K562 (cell line): ENCODE results near the gene TCF4. TPM values are rescaled to one million over a fixed set of nuclear protein-coding genes. Genes with fewer than 3 reads are reported as not detected.

Experiments
- ATAC-seq: fragments of 200-7000 bp; cut with Tn5 transposase; 3 replicates; pipeline ENCODE4 v1.9.1; 2020; ENCODE audit warnings: moderate library complexity
- BruUV-seq: library from RNA; stranded (reverse); fragments of 400-500 nt; replicated peaks from 2 replicates; lab custom pipeline; 2021; lab: Mats Ljungman, UMichigan
- CTCF ChIA-PET: fragments of 300-600 bp; formaldehyde crosslinking; extraction: SDS; loops from one replicate; lab custom pipeline; 2021; ENCODE audit warnings: low intra/inter-chr PET ratio; lab: Yijun Ruan, JAX
- POLR2A ChIA-PET: fragments of 300-600, 350-650 bp; sonication (Branson Sonifier 250); formaldehyde crosslinking; extraction: SDS; loops from one replicate; lab custom pipeline; 2021; ENCODE audit warnings: antibody characterized with exemption, inconsistent platforms; lab: Yijun Ruan, JAX
- DNase-seq, 4 experiments: peaks; one replicate each; pipeline versions ENCODE4 v3.0.0 to v3.0.0-alpha.2; 2011 to 2018; ENCODE audit warnings: low spot score in 3 of 4, mixed read lengths in 3 of 4; ENCODE audit errors: extremely low read depth in 1 of 4
- FAIRE-seq: peaks from 2 replicates; lab custom pipeline; 2011; peaks lifted over from hg19 to GRCh38; lab: Jason Lieb, UNC
- H2AFZ ChIP-seq: 2 replicates; pipeline ENCODE4 v1.6.0; 2011; ENCODE audit warnings: low read depth, low read length, control low read depth, inconsistent platforms
- H3K27ac ChIP-seq: fragments of 200-600 bp; 3 replicates; pipeline ENCODE4 v1.8.0; 2011; ENCODE audit warnings: low read depth, mild to moderate bottlenecking, control low read depth, inconsistent platforms, low read length, moderate library complexity, mixed read lengths; ENCODE audit errors: extremely low read depth
- H3K27me3 ChIP-seq, 2 experiments: fragments of 300-600 bp in 1 of 2; 2 replicates in 1 of 2; 3 replicates in 1 of 2; pipeline versions ENCODE4 v1.6.0 to v1.8.0; 2011; ENCODE audit warnings: inconsistent platforms in 2 of 2, low read length in 2 of 2, mild to moderate bottlenecking in 1 of 2, mixed read lengths in 1 of 2, moderate library complexity in 1 of 2; ENCODE audit not compliant: control insufficient read depth in 2 of 2, insufficient read depth in 2 of 2
- H3K36me3 ChIP-seq: fragments of 300-600 bp; 3 replicates; pipeline ENCODE4 v1.8.0; 2011; ENCODE audit warnings: mild to moderate bottlenecking, low read length, inconsistent platforms; ENCODE audit not compliant: control insufficient read depth, insufficient read depth
- H3K4me1 ChIP-seq, 2 experiments: fragments of 200-600 bp in 1 of 2; replicated peaks in 1 of 2; 2 replicates in 1 of 2; 3 replicates in 1 of 2; pipeline versions ENCODE4 v1.5.1 to v1.8.0; 2011; ENCODE audit warnings: inconsistent platforms in 2 of 2, low read length in 2 of 2, mild to moderate bottlenecking in 1 of 2, mixed read lengths in 1 of 2, moderate library complexity in 1 of 2; ENCODE audit not compliant: control insufficient read depth in 2 of 2, insufficient read depth in 2 of 2
- H3K4me2 ChIP-seq: 2 replicates; pipeline ENCODE4 v1.6.1; 2011; ENCODE audit warnings: low read length, control low read depth, inconsistent platforms, mixed read lengths; ENCODE audit not compliant: insufficient read depth
- H3K4me3 ChIP-seq: fragments of 200-600 bp; sonication (generic), shearing (Covaris generic); 2 replicates; pipeline ENCODE4 v1.5.1; 2016; ENCODE audit warnings: control low read depth, inconsistent platforms
- H3K79me2 ChIP-seq: fragments of 200-600 bp; 3 replicates; pipeline ENCODE4 v1.8.0; 2011; ENCODE audit warnings: low read length, inconsistent platforms; ENCODE audit not compliant: control insufficient read depth, insufficient read depth
- H3K9ac ChIP-seq, 2 experiments: 2 replicates each; pipeline versions ENCODE4 v1.6.0 to v1.6.1; 2011; ENCODE audit warnings: low read depth in 2 of 2, low read length in 2 of 2, control low read depth in 1 of 2, inconsistent platforms in 1 of 2, mild to moderate bottlenecking in 1 of 2, mixed read lengths in 1 of 2; ENCODE audit not compliant: insufficient read depth in 1 of 2
- H3K9me1 ChIP-seq: one replicate; pipeline ENCODE4 v1.6.0; 2011; ENCODE audit warnings: inconsistent platforms, mild to moderate bottlenecking, low read length, moderate library complexity; ENCODE audit not compliant: control insufficient read depth, insufficient read depth
- H3K9me3 ChIP-seq: replicated peaks from 2 replicates; pipeline ENCODE4 v1.5.1; 2011; ENCODE audit warnings: low read depth, low read length, inconsistent platforms; ENCODE audit not compliant: control insufficient read depth, insufficient read depth
- H4K20me1 ChIP-seq: replicated peaks from 2 replicates; pipeline ENCODE4 v1.6.1; 2011; ENCODE audit warnings: low read length, inconsistent platforms, mixed read lengths; ENCODE audit not compliant: control insufficient read depth, insufficient read depth
- NR3C1 ChIP-seq: sonication (generic); formaldehyde crosslinking; IDR thresholded peaks from 2 replicates; pipeline ENCODE4 v1.8.1; 2022; ENCODE audit warnings: missing genetic modification reagents
- SMC3 ChIP-seq: conservative IDR thresholded peaks from 2 replicates; pipeline ENCODE4 v1.6.1; 2011; ENCODE audit warnings: low read depth, low read length, improper control_type of control experiment; ENCODE audit not compliant: insufficient read depth
- WGBS: fragments of 100-300 bp; shearing (Covaris generic); methylation state at CpG from one replicate; pipeline ENCODE4 v1.1.6; 2016; ENCODE audit warnings: low coverage, mixed read lengths; ENCODE audit not compliant: insufficient coverage; ENCODE audit errors: missing lambda C conversion rate; 5-methylcytosine and 5-hydroxymethylcytosine counted together
- in situ Hi-C: fragments of 300-500 bp; cut with MboI; formaldehyde crosslinking; loops from 4 replicates; pipeline ENCODE4 v1.15.0; 2018; ENCODE audit warnings: inconsistent platforms, mixed read lengths
- intact Hi-C: fragments of 100-400 bp; cut with micrococcal nuclease; formaldehyde crosslinking; loops from 2 replicates; pipeline ENCODE4 v1.14.2; 2022
- polyA plus RNA-seq, 8 experiments: library from polyadenylated mRNA; depleted of rRNA in 4 of 8; stranded (reverse) in 5 of 8; unstranded in 3 of 8; fragments of >200 nt; fragmentation: Nextera tagmentation in 2 of 8; fragmentation: Illumina TruSeq in 1 of 8; extraction: Ambion mirVana in 2 of 8; extraction: Trizol in 1 of 8; gene quantifications; 2 replicates each; pipeline versions ENCODE4 v1.2.1 to v1.2.3, GENCODE V29; 2011 to 2014; ENCODE audit warnings: inconsistent platforms in 1 of 8, missing spikeins in 1 of 8
- total RNA-seq, 7 experiments: library from RNA; depleted of rRNA in 6 of 7; stranded (reverse); fragments of >200 nt in 6 of 7; fragmentation: Illumina TruSeq in 2 of 7; extraction: Trizol in 2 of 7; gene quantifications; 2 replicates each; pipeline versions ENCODE4 v1.2.1 to v1.2.3, GENCODE V29; 2011 to 2021; ENCODE audit warnings: low replicate concordance in 1 of 7
- TF ChIP-seq, protein P1 (sequence below): fragments of 450-650 bp; IDR thresholded peaks from 2 replicates; pipeline ENCODE4 v1.7.0; 2016; ENCODE audit warnings: borderline replicate concordance

TCF4 gene
- total and polyA plus RNA-seq, 9 of the 15 experiments (the other 6 are each of a cell fraction or from before 2014, with no cell fraction given) = 4.8 to 24.7 (median 15.2) TPM

DNA sequence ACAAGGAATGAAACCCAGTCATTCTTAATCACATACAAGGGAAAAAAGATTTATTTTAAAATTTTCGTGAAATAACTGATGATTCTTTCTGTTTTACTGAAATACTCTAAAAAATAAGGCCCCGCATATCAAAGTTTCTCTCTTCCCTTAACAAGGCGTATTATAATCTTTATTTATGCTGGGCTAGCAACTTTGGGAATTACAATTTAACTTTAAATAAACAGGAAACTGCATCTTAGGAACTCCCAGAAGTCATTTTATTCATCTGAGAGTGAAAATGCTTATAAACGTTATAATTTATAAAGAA is 166.7 kb downstream of the TCF4 start:
- ATAC-seq (no peak), DNase-seq (no peak), FAIRE-seq (no peak)
- in situ Hi-C loops (no loop called here), intact Hi-C loops (loop anchor here (5.0 to 10.0 kb wide), 2 partner anchors 186 to 346 kb away; no protein-coding TSS in a partner anchor)
- no peak overlapping the region for H2AFZ ChIP-seq
- no peaks in the 10 kb centered on the region; a peak in 1 of 5 replicates for H3K4me1 ChIP-seq
- ChIA-PET POLR2A (no interaction called here), CTCF (no interaction called here)
- 47% methylated on average over 4 of the region's 4 CpGs for WGBS
- no peaks in the 10 kb centered on the region for H3K27me3 ChIP-seq
- no peak overlapping the region for H3K4me2 ChIP-seq
- no peaks in the 10 kb centered on the region for H3K9me1 ChIP-seq
- H3K4me3 ChIP-seq = no peak overlapping the region
- H3K27ac ChIP-seq = no peak overlapping the region
- H3K9ac ChIP-seq = no peak overlapping the region
- no peaks in the 10 kb centered on the region for H4K20me1 ChIP-seq
- no TSS peak for BruUV-seq
- no peaks in the 10 kb centered on the region for H3K9me3 ChIP-seq
- no peaks in the 10 kb centered on the region for H3K36me3 ChIP-seq
- H3K79me2 ChIP-seq = no peaks in the 10 kb centered on the region
- TF ChIP-seq SMC3 (no peak), NR3C1 (CRISPR knock-in tag) (no peak)
- TF ChIP-seq, protein P1, sequence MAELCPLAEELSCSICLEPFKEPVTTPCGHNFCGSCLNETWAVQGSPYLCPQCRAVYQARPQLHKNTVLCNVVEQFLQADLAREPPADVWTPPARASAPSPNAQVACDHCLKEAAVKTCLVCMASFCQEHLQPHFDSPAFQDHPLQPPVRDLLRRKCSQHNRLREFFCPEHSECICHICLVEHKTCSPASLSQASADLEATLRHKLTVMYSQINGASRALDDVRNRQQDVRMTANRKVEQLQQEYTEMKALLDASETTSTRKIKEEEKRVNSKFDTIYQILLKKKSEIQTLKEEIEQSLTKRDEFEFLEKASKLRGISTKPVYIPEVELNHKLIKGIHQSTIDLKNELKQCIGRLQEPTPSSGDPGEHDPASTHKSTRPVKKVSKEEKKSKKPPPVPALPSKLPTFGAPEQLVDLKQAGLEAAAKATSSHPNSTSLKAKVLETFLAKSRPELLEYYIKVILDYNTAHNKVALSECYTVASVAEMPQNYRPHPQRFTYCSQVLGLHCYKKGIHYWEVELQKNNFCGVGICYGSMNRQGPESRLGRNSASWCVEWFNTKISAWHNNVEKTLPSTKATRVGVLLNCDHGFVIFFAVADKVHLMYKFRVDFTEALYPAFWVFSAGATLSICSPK = no peak
